G401 (cell line): ENCODE data around the gene PPP1R14C. TPM values are rescaled to one million over a fixed set of nuclear protein-coding genes. Genes with fewer than 3 reads are reported as not detected.
"Not testable (repeated sequence)": the region's sequence is repeated elsewhere in the genome, so short reads cannot be mapped to it uniquely, and the experiment has no call there.

Experiments used
- DNase-seq: peaks from one replicate; pipeline ENCODE4 v3.0.0-alpha.2; 2015; ENCODE audit warnings: low spot score
- in situ Hi-C: cut with HindIII; loops from 2 replicates; pipeline ENCODE4 v1.10.0; 2016; ENCODE audit warnings: low sequenced_read_pairs, mixed read lengths
- total RNA-seq: library from RNA; depleted of rRNA; stranded (reverse); fragments of >200 nt; shearing (Covaris generic); gene quantifications from 2 replicates; pipeline ENCODE4 v1.2.3, GENCODE V29; 2014

Gene PPP1R14C
- total RNA-seq, 1 experiment from 2014 or later: not detected

GRCh38 chr6:150134280-150134920 is 8.4 kb upstream of the PPP1R14C start:
- no peak for DNase-seq
- in situ Hi-C loops: no loop called here

GRCh38 chr6:150137711-150138110 is 5.1 kb upstream of the PPP1R14C start:
- in situ Hi-C loops: not testable (repeated sequence)

GRCh38 chr6:150138638-150139037 is 4.2 kb upstream of the PPP1R14C start:
- in situ Hi-C loops: no loop called here

More at GRCh38 chr6:150137711-150138110, 5.1 kb upstream of the PPP1R14C start:
- DNase-seq: not testable (repeated sequence)

GRCh38 chr6:150139533-150139932 is 3.3 kb upstream of the PPP1R14C start:
- no peak for DNase-seq
- in situ Hi-C loops: no loop called here

More at GRCh38 chr6:150138638-150139037, 4.2 kb upstream of the PPP1R14C start:
- no peak for DNase-seq

- in situ Hi-C loops: no loop called here
- DNase-seq: no peak
Measured at GRCh38 chr6:150140236-150140969, 2.4 kb upstream of the PPP1R14C start.

GRCh38 chr6:150142097-150142669 is 661 bp upstream of the PPP1R14C start:
- in situ Hi-C loops: no loop called here
- peak; percentile 45 for DNase-seq

GRCh38 chr6:150143516-150144293 is 861 bp downstream of the PPP1R14C start:
- peak; percentile 11 for DNase-seq
- in situ Hi-C loops: no loop called here

GRCh38 chr6:150144294-150144868 is 1.5 kb downstream of the PPP1R14C start:
- peak; percentile 37 for DNase-seq
- in situ Hi-C loops: no loop called here

- in situ Hi-C loops: no loop called here
- DNase-seq: peak; percentile 13
Measured at GRCh38 chr6:150145427-150145826, 2.6 kb downstream of the PPP1R14C start.

- DNase-seq: no peak
Measured at GRCh38 chr6:150145830-150146229, 3.0 kb downstream of the PPP1R14C start.

GRCh38 chr6:150146436-150146835 is 3.6 kb downstream of the PPP1R14C start:
- DNase-seq: no peak
- in situ Hi-C loops: no loop called here

More at GRCh38 chr6:150145830-150146229, 3.0 kb downstream of the PPP1R14C start:
- in situ Hi-C loops: no loop called here

GRCh38 chr6:150149146-150149545 is 6.3 kb downstream of the PPP1R14C start:
- in situ Hi-C loops: no loop called here
- no peak for DNase-seq

- in situ Hi-C loops: no loop called here
- no peak for DNase-seq
Measured at GRCh38 chr6:150150458-150150820, 7.6 kb downstream of the PPP1R14C start.

GRCh38 chr6:150150821-150151646 is 8.2 kb downstream of the PPP1R14C start:
- no peak for DNase-seq
- in situ Hi-C loops: no loop called here

- in situ Hi-C loops: no loop called here
- DNase-seq: no peak
Measured at GRCh38 chr6:150152891-150153876, 10.3 kb downstream of the PPP1R14C start.

GRCh38 chr6:150153905-150154492 is 11.2 kb downstream of the PPP1R14C start:
- in situ Hi-C loops: no loop called here
- no peak for DNase-seq

GRCh38 chr6:150156460-150156859 is 13.6 kb downstream of the PPP1R14C start:
- in situ Hi-C loops: no loop called here
- no peak for DNase-seq
